Islet precursor cell (in vitro differentiated cells): ENCODE measurements around the gene SUSD3.

Source experiments
- DNase-seq: peaks from one replicate; pipeline ENCODE4 v3.0.0-alpha.2; 2018

Gene SUSD3

GRCh38 chr9:93114169-93114983 is 55.9 kb downstream of the SUSD3 start:
- peak; percentile 51 for DNase-seq

- DNase-seq = no peak
Observed at GRCh38 chr9:93114984-93115335, 56.5 kb downstream of the SUSD3 start.

GRCh38 chr9:93115486-93116071 is 57.1 kb downstream of the SUSD3 start:
- no peak for DNase-seq

GRCh38 chr9:93116072-93116961 is 57.8 kb downstream of the SUSD3 start:
- peak; percentile 49 for DNase-seq

GRCh38 chr9:93117521-93117920 is 59.0 kb downstream of the SUSD3 start:
- peak; percentile 7 for DNase-seq

GRCh38 chr9:93117924-93118862 is 59.7 kb downstream of the SUSD3 start:
- peak; percentile 36 for DNase-seq

GRCh38 chr9:93118863-93119702 is 60.6 kb downstream of the SUSD3 start:
- peak; percentile 46 for DNase-seq

GRCh38 chr9:93119703-93119952 is 61.1 kb downstream of the SUSD3 start:
- DNase-seq = no peak

- DNase-seq = peak; percentile 70
Observed at GRCh38 chr9:93119953-93120845, 61.7 kb downstream of the SUSD3 start.

- peak; percentile 48 for DNase-seq
Observed at GRCh38 chr9:93120846-93121315, 62.4 kb downstream of the SUSD3 start.

- DNase-seq = peak; percentile 62
Observed at GRCh38 chr9:93121316-93122241, 63.1 kb downstream of the SUSD3 start.

GRCh38 chr9:93122721-93123221 is 64.3 kb downstream of the SUSD3 start:
- DNase-seq = peak; percentile 37

- peak; percentile 46 for DNase-seq
Observed at GRCh38 chr9:93123561-93124283, 65.2 kb downstream of the SUSD3 start.

GRCh38 chr9:93124793-93125192 is 66.3 kb downstream of the SUSD3 start:
- DNase-seq = peak; percentile 38

- DNase-seq = no peak
Observed at GRCh38 chr9:93125331-93125894, 66.9 kb downstream of the SUSD3 start.

GRCh38 chr9:93126151-93126781 is 67.8 kb downstream of the SUSD3 start:
- peak; percentile 40 for DNase-seq

GRCh38 chr9:93126825-93127368 is 68.4 kb downstream of the SUSD3 start:
- DNase-seq = peak; percentile 75
